Subcutaneous adipose tissue (tissue), 4 donors: ENCODE results near the gene CCDC116. TPM values are rescaled to one million over a fixed set of nuclear protein-coding genes. Genes with fewer than 3 reads are reported as not detected.

Experiments used
- total RNA-seq, 4 donors: library from RNA; depleted of rRNA; stranded (reverse); fragments of >200 nt; gene quantifications; one replicate each; pipeline ENCODE4 v1.1.0, GENCODE V29; 2016
- TF ChIP-seq, protein P1 (sequence below): fragments of 450-650 bp; IDR thresholded peaks from one replicate; pipeline ENCODE4 v1.5.1; 2016; ENCODE audit warnings: low read depth, mild to moderate bottlenecking, control low read depth, antibody characterized with exemption, moderate library complexity

Gene CCDC116
- total RNA-seq, 4 donors from 2014 or later: 0.22 to 1.1 TPM; not detected in 2

DNA sequence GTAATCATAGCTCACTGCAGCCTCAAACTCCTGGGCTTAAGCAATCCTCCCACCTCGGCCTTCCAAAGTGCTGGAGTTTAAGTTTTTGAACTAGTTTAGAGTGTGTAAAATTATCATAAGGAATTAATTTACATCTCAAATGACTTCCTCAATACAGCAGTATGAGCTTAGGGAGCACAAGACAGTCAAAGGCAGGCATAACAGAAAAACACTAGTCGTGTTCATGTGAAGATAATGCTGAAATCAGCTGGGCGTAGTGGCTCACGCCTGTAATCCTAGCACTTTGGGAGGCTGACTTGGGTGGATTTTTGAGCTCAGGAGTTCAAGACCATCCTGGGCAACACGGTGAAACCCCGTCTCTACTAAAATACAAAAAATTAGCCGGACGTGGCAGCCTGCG, 28.6 kb upstream of the CCDC116 start:
- TF ChIP-seq, protein P1, sequence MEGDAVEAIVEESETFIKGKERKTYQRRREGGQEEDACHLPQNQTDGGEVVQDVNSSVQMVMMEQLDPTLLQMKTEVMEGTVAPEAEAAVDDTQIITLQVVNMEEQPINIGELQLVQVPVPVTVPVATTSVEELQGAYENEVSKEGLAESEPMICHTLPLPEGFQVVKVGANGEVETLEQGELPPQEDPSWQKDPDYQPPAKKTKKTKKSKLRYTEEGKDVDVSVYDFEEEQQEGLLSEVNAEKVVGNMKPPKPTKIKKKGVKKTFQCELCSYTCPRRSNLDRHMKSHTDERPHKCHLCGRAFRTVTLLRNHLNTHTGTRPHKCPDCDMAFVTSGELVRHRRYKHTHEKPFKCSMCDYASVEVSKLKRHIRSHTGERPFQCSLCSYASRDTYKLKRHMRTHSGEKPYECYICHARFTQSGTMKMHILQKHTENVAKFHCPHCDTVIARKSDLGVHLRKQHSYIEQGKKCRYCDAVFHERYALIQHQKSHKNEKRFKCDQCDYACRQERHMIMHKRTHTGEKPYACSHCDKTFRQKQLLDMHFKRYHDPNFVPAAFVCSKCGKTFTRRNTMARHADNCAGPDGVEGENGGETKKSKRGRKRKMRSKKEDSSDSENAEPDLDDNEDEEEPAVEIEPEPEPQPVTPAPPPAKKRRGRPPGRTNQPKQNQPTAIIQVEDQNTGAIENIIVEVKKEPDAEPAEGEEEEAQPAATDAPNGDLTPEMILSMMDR: no peak

DNA sequence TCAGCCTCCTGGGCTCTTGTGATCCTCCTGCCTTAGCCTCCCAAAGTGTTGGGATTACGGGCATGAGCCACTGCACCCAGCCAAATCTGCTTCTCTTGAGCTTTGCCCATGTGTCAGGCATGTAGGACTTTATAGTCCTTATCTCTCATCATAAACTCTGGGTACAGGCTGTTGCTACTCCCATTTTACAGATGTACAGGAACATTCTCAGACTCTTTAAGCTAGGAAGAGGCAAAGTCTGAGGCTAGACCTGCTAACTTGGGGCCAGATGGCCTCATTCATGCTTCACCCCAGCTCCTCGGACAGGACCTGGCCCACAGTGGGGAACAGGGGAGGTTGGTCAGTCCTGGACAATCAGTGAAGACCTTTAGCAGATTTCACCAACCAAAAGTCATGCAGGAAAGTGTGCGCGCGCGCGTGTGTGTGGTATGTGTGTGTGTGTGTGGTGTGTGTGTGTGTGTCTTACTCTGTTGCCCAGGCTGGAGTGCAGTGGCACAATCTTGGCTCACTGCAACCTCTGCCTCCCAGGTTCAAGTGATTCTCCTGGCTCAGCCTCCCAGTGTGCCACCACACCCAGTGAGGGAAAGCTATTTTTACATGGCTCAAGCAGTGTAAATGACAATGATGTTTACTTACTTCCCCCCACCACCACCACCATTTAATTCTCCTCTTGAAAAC, 26.5 kb upstream of the CCDC116 start:
- TF ChIP-seq, protein P1: no peak

DNA sequence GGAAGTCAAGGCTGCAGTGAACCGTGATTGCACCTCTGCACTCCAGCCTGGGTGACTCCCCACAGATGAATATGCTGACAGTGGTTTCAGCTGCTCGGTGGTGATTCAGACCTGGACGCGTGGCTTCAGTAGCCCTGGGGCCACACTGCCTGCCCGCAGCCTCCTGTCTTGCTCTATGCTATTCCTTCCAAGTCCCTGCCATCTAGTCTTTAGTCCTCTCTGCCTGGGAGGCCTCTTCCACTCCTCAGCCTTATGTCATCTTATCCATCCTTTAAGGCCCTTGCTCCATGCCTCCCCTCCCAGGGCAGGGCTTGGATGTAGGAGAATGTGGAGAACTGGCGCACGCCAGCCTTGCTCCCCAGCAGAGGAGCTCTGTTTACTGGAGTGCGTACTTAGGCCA, 25.8 kb upstream of the CCDC116 start:
- TF ChIP-seq, protein P1: no peak

DNA sequence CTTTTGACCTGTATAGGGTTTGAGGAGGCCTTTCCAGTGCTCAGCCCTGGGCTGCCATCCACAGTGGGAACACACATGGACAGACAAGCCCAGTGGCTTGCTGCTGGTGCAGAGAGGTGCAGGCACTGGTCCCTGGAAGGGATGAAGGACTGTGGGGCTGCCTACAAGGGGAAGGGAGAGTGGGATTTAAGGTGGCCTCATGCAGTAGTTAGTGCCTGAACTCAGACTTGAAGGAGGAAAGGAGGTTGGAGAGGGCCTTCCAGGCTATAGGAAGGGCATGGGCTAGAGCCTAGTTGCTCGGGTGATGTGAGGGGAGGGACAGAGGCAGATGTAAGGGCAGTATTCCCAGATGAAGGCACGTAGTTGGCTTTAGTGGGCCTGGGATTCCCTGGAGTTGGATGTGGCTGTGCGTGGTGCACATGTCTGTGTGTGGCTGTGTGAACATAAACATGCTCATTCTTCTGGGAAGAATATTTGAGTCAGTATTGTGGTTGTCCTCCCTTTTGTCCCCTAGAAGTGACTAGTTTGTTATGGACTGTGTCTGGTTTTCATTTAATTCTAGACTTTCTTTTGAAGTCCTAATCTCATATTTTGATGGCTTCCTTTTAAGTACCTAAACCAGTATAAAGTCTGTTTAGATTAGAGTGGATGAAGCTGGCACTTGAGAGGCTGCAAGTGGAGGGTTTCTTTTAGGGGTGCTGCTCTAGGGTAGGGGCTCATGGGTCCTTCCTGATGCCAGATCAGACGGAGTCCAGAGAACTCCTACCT, 21.2 kb upstream of the CCDC116 start:
- TF ChIP-seq, protein P1: no peak

DNA sequence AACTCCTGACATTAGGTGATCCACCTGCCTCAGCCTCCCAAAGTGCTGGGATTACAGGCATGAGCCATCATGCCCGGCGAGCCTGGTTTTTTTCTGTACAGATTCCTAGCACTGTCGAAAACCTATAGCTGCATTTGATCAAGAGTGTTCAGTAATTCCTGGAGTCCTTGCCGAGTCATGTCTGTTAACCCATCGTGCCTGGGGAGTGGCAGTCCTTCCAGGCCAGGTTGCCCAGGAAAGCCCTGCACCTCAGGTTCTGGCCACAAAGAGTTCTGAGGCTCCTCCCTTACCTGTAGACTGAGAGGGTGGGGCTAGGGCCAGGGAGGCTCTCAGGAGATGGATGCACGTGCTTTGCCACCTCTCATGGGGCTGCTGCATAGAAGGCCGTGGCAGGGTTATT, 19.7 kb upstream of the CCDC116 start:
- TF ChIP-seq, protein P1: no peak

DNA sequence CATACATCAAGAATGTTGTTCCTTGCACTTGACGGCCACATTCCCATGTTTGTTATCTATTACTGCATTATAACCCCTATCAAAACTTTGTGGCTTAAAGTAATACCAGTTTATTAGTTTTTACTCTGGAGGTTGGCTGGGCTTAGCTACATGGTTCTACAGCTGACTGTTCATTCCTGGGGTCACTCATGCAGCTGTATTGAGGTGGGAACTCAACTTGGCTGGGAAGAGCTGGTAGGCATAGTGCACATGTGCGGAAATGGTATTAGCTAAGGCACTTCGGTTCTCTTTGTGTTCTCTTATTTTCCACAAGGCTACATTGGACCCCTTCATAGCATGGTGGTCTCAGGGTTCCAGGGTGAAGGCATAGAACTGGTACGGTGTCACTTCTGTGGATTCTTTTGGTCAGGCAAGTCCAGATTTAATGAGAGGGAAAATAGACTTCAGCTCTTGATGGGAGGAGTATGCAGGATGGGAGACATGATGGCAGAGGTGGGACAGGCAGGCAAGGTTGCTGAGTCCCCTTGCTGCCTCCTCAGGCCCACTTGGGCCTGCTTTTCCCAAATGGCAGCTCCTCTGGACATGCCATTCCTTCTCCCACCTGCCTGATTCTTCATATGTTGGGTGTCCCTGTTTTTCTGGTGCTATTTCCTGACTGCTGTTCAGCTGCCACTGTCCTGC, 18.9 kb upstream of the CCDC116 start:
- TF ChIP-seq, protein P1: no peak

DNA sequence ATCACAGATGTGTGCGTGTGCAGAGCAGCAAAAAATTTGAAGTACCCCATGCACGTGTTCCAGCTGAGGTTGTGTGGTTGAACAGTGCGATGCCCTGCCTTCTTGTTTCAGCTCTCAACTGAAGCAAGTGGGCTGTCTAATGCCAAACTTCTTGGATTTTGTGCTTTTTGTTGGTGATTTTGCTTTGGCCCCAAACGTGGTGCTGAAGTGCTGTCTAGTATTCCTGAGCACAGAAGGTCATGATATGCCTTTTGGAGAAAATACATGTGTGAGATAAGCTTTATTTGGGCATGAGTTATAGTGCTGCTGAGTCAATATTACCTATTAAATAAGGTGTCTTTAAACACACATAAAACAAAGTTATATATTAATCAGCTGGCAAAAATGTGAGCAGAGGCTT, 16.8 kb upstream of the CCDC116 start:
- TF ChIP-seq, protein P1: no peak
